CD4-positive, alpha-beta T cell (primary cell): ENCODE data around the gene TRUB2. TPM values are rescaled to one million over a fixed set of nuclear protein-coding genes. Genes with fewer than 3 reads are reported as not detected.

ENCODE experiments used
- ATAC-seq: fragments of 200-7000 bp; cut with Tn5 transposase; one replicate; pipeline ENCODE4 v1.10.0; 2022; ENCODE audit warnings: mild to moderate bottlenecking; ENCODE audit not compliant: poor library complexity
- CTCF ChIA-PET: fragments of 350-600 bp; sonication (Branson Sonifier 250); formaldehyde crosslinking; loops from one replicate; lab custom pipeline; 2021; ENCODE audit warnings: antibody characterized with exemption, inconsistent platforms; lab: Charles Lee
- POLR2A ChIA-PET: fragments of 350-600 bp; sonication (Branson Sonifier 250); formaldehyde crosslinking; loops from one replicate; lab custom pipeline; 2021; ENCODE audit warnings: antibody characterized with exemption, inconsistent platforms; lab: Charles Lee
- DNase-seq, 14 experiments: peaks; one replicate each; pipeline ENCODE4 v3.0.0-alpha.2; 2013 to 2020; ENCODE audit warnings: mixed read lengths in 2 of 14
- H3K27ac ChIP-seq, 2 donors: one replicate each; pipeline versions ENCODE4 v1.5.1 to v1.7.0; 2013; ENCODE audit warnings: low read length in 2 of 2, low read depth in 1 of 2, mild to moderate bottlenecking in 1 of 2
- H3K27me3 ChIP-seq, 2 experiments: 1 replicate in 1 of 2; 2 replicates in 1 of 2; pipeline versions ENCODE4 v1.6.1 to v1.7.0; 2013; ENCODE audit warnings: low read length in 2 of 2, control low read depth in 1 of 2, mild to moderate bottlenecking in 1 of 2, moderate library complexity in 1 of 2; ENCODE audit not compliant: insufficient read depth in 2 of 2, control insufficient read depth in 1 of 2
- H3K36me3 ChIP-seq: one replicate; pipeline ENCODE4 v1.6.1; 2013; ENCODE audit warnings: low read length, control low read depth; ENCODE audit not compliant: insufficient read depth
- H3K4me1 ChIP-seq: one replicate; pipeline ENCODE4 v1.6.1; 2013; ENCODE audit warnings: low read length, control low read depth; ENCODE audit not compliant: insufficient read depth
- H3K4me3 ChIP-seq: one replicate; pipeline ENCODE4 v1.5.1; 2013; ENCODE audit warnings: mild to moderate bottlenecking, low read length, moderate library complexity
- H3K9me3 ChIP-seq, 2 experiments: 1 replicate in 1 of 2; 2 replicates in 1 of 2; pipeline versions ENCODE4 v1.6.1 to v1.7.0; 2013; ENCODE audit warnings: low read length in 2 of 2, mild to moderate bottlenecking in 2 of 2, control low read depth in 1 of 2, moderate library complexity in 1 of 2; ENCODE audit not compliant: control insufficient read depth in 1 of 2, insufficient read depth in 1 of 2
- H3K27ac Mint-ChIP-seq: one replicate; pipeline ENCODE4 v1.8.0; 2020; ENCODE audit warnings: mixed read lengths
- H3K27me3 Mint-ChIP-seq: one replicate; pipeline ENCODE4 v1.8.0; 2021; ENCODE audit warnings: mixed read lengths
- H3K36me3 Mint-ChIP-seq: one replicate; pipeline ENCODE4 v1.8.0; 2021; ENCODE audit warnings: low read depth, mixed read lengths
- H3K4me1 Mint-ChIP-seq: one replicate; pipeline ENCODE4 v1.8.0; 2021; ENCODE audit warnings: low read depth, mixed read lengths
- H3K4me3 Mint-ChIP-seq: one replicate; pipeline ENCODE4 v1.8.0; 2020; ENCODE audit warnings: mild to moderate bottlenecking, mixed read lengths
- H3K9me3 Mint-ChIP-seq: one replicate; pipeline ENCODE4 v1.8.0; 2020; ENCODE audit warnings: mixed read lengths
- intact Hi-C, 2 experiments: fragments of 100-400 bp; cut with DNase I in 1 of 2; cut with micrococcal nuclease in 1 of 2; formaldehyde crosslinking; loops; one replicate each; pipeline versions ENCODE4 v1.15.1 to v1.9.0; 2023 to 2025; cut with DNase I, micrococcal nuclease
- total RNA-seq, 174 experiments: library from RNA in 2 of 174; stranded (reverse) in 2 of 174; gene quantifications; one replicate each; pipeline ENCODE4 v1.2.3 and lab custom pipeline; 2021 to 2026
- TF ChIP-seq, protein P1 (sequence below): fragments of 200-600 bp; IDR thresholded peaks from one replicate; pipeline ENCODE4 v1.8.0; 2022; ENCODE audit warnings: antibody characterized with exemption, mild to moderate bottlenecking

TRUB2 gene
- total RNA-seq, 2 experiments from 2014 or later: 4.8 to 6.5 TPM

GRCh38 chr9:128349125-128349524, 26.9 kb upstream of the TRUB2 start:
- intact Hi-C loops: loop anchor here in 1 of 2 experiments (5.0 kb wide), 1 partner anchor 37 kb away; no protein-coding TSS in a partner anchor
- POLR2A ChIA-PET: no interaction called here
- Mint-ChIP-seq H3K27ac (no peak overlapping the region), H3K36me3 (peaks cover 54% of the 10 kb centered on the region), H3K4me3 (no peak overlapping the region), H3K4me1 (no peaks in the 10 kb centered on the region), H3K9me3 (no peaks in the 10 kb centered on the region), H3K27me3 (no peaks in the 10 kb centered on the region)
- DNase-seq (no peak), ATAC-seq (no peak)
- Histone ChIP-seq H3K27ac (no peak overlapping the region), H3K4me1 (no peaks in the 10 kb centered on the region), H3K9me3 (no peaks in the 10 kb centered on the region), H3K36me3 (peaks cover 59% of the 10 kb centered on the region), H3K4me3 (no peak overlapping the region), H3K27me3 (no peaks in the 10 kb centered on the region)
- CTCF ChIA-PET: interaction anchor here (0.9 kb wide), 1 partner anchor 13 kb away, joined by 3 read pairs; no protein-coding TSS in a partner anchor
- TF ChIP-seq, protein P1, sequence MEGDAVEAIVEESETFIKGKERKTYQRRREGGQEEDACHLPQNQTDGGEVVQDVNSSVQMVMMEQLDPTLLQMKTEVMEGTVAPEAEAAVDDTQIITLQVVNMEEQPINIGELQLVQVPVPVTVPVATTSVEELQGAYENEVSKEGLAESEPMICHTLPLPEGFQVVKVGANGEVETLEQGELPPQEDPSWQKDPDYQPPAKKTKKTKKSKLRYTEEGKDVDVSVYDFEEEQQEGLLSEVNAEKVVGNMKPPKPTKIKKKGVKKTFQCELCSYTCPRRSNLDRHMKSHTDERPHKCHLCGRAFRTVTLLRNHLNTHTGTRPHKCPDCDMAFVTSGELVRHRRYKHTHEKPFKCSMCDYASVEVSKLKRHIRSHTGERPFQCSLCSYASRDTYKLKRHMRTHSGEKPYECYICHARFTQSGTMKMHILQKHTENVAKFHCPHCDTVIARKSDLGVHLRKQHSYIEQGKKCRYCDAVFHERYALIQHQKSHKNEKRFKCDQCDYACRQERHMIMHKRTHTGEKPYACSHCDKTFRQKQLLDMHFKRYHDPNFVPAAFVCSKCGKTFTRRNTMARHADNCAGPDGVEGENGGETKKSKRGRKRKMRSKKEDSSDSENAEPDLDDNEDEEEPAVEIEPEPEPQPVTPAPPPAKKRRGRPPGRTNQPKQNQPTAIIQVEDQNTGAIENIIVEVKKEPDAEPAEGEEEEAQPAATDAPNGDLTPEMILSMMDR: no peak

DNA sequence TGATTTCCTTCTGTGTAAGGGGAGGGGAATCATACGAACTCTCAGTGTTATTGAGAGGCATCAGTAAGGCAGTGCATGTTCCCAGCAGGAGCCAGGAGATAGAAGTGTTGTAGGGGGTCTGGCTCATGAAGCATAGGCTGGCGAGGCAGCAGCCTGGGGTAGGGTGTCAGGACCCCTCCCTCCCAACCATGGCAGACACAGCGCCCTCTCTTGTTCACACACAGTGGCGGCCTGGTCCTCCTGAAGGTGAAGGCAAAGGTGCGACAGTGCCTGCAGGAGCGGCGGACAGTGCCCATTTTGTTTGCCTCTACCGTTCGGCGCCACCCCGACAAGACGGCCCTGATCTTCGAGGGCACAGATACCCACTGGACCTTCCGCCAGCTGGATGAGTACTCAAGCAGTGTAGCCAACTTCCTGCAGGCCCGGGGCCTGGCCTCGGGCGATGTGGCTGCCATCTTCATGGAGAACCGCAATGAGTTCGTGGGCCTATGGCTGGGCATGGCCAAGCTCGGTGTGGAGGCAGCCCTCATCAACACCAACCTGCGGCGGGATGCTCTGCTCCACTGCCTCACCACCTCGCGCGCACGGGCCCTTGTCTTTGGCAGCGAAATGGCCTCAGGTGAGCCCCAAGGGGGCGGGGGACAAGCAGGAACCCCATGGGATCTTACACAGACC, 22.8 kb upstream of the TRUB2 start:
- no peak overlapping the region for H3K27ac Mint-ChIP-seq
- H3K4me1 ChIP-seq: peaks cover 15% of the 10 kb centered on the region
- intact Hi-C loops: loop anchor here in 1 of 2 experiments (5.0 kb wide), 2 partner anchors 33 to 218 kb away; partner anchors contain the start of gene PTGES2
- H3K27me3 Mint-ChIP-seq: no peaks in the 10 kb centered on the region
- H3K9me3 Mint-ChIP-seq: no peaks in the 10 kb centered on the region
- H3K9me3 ChIP-seq: no peaks in the 10 kb centered on the region
- H3K36me3 ChIP-seq: peaks cover 65% of the 10 kb centered on the region
- ATAC-seq (no peak), DNase-seq (no peak)
- peaks cover 36% of the 10 kb centered on the region for H3K36me3 Mint-ChIP-seq
- no peak overlapping the region for H3K4me3 Mint-ChIP-seq
- POLR2A ChIA-PET: no interaction called here
- H3K27ac ChIP-seq: no peak overlapping the region
- H3K4me3 ChIP-seq: no peak overlapping the region
- CTCF ChIA-PET: no interaction called here
- TF ChIP-seq, protein P1: no peak
- peaks cover 7% of the 10 kb centered on the region for H3K4me1 Mint-ChIP-seq
- H3K27me3 ChIP-seq: no peaks in the 10 kb centered on the region

DNA sequence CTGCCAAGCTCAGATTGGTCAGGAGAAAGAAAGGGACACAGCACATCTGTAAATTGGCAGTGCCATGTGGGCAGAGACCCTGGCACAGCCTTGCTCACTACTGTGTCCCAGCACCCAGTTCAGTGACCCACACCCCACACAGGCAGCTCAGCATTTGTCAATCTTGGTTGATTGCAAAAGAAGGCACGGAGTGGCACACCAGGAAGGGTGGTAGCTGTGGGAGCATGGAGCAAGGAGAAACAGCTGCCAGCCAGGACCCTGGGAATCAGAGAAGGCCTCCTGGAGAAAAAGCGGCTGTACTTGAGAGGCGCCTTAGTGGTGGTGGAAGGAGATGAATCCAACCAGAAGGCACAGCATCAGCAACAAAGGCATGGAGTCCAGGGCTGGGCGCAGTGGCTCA, 21.6 kb upstream of the TRUB2 start:
- DNase-seq (no peak), ATAC-seq (no peak)
- intact Hi-C loops: loop anchor here in 1 of 2 experiments (5.0 kb wide), 1 partner anchor 217 kb away; the partner anchor contains the start of gene PTGES2
- Mint-ChIP-seq H3K27me3 (no peaks in the 10 kb centered on the region), H3K27ac (no peak overlapping the region), H3K9me3 (no peaks in the 10 kb centered on the region), H3K4me3 (no peak overlapping the region), H3K4me1 (peaks cover 7% of the 10 kb centered on the region), H3K36me3 (peaks cover 25% of the 10 kb centered on the region)
- POLR2A ChIA-PET: no interaction called here
- Histone ChIP-seq H3K36me3 (peaks cover 54% of the 10 kb centered on the region), H3K27me3 (no peaks in the 10 kb centered on the region), H3K4me1 (peaks cover 21% of the 10 kb centered on the region), H3K9me3 (no peaks in the 10 kb centered on the region), H3K4me3 (no peak overlapping the region), H3K27ac (no peak overlapping the region)
- CTCF ChIA-PET: no interaction called here
- TF ChIP-seq, protein P1: no peak
